NCI-H2227 (cell line): ENCODE results near the gene GLIPR2.
"Not testable (repeated sequence)": the region's sequence is repeated elsewhere in the genome, so short reads cannot be mapped to it uniquely, and the experiment has no call there.

Experiments used
- DNase-seq: peaks from one replicate; lab custom pipeline; 2025; ENCODE audit not compliant: unreplicated experiment; lab: John Stamatoyannopoulos, UW

Gene GLIPR2

GRCh38 chr9:36143245-36143641 lies 6.7 kb downstream of the GLIPR2 start:
- no peak for DNase-seq

GRCh38 chr9:36144309-36145232 lies 8.0 kb downstream of the GLIPR2 start:
- DNase-seq: no peak

GRCh38 chr9:36145970-36146369 lies 9.4 kb downstream of the GLIPR2 start:
- no peak for DNase-seq

GRCh38 chr9:36146651-36147050 lies 10.1 kb downstream of the GLIPR2 start:
- no peak for DNase-seq

DNA sequence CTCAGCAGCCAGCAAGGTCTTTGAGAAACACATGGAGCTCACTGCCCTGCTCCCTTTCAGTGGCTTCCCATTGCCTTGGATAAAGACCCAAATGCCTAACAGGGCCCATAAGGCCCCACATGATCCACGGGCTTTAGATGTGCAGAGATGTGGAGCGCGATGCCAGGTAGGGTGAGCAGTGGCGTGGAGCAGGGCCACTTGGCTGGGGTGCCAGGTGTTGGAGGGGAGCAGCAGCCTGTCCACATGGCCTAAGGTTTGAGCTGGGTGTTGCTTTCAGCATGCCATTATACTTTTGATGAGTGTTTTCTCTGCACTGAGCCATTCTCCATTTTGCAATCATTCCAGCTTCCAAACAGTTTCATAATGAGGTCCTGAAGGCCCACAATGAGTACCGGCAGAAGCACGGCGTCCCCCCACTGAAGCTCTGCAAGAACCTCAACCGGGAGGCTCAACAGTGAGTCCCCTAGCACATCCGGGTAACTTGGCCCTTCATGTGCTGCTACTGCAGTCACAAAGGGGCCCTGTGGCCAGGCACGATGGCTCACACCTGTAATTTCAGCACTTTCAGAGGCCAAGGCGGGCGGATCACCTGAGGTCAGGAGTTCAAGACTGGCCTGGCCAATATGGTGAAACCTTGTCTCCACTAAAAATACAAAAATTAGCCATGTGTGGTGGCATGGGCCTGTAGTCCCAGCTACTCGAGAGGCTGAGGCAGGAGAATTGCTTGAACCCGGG lies 11.1 kb downstream of the GLIPR2 start:
- no peak for DNase-seq

DNA sequence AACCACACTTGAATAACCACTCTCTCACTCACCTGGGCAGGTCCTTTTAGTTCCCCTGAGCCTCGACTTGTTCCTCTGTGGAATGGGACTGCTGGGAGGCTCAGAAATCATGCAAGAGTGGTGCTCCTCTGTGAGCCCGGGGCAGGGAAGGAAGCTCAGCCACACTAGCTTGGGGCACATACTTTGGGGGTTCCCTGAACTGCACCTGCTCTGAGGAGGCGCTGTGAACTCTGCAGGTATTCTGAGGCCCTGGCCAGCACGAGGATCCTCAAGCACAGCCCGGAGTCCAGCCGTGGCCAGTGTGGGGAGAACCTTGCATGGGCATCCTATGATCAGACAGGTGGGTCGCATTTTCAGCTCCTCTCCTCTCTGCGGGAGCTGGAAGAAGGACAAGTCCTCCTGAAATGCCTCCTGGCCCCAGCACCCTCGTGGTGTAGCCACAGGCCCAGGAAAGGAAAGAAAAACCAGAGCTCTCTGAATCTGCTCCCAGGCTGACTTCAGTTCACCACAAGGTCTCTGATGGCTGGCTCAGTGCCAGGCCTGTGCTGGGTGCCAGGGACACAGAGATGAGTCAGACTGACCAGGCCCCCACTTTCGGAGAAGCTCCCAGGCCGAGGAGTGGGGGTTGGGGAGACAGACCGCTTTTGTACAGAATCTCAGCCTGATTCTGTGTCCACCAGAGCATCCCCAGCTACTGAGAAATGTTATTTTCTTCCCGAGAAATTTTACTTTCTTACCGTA lies 11.9 kb downstream of the GLIPR2 start:
- peak; percentile 19 for DNase-seq

- no peak for DNase-seq
Observed at GRCh38 chr9:36149197-36149596, 12.7 kb downstream of the GLIPR2 start.

DNA sequence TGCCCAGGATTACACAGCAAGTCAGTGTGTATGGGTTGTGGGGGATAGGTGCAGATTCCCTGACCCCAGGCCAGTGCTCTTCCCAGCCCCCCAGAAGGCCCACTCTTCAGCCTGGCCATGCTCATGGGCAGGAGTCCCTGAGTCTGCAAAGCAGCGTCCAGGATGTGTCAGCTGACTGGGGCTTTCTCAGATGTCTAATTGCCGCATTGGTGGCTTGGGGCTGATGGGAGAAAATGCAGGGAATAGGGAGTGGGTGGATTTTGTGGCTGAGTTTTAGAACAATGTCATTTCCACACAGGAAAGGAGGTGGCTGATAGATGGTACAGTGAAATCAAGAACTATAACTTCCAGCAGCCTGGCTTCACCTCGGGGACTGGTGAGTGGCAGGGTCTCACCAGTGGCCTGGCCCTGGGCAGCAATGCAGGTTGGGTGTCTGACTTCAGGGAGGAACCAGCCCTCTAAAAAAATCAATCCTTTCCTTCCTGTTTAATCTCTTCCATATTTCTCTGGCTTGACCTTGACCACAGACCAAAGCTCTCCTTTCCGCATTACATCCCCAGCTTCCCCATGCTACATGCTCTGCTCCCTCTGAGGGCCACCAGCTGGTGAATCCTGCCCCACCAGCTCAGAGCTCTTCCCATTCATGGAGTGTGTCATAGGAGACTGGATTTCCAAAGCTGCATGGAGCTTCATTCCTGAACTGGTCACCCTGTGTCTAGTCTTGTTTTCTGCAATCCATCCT lies 14.2 kb downstream of the GLIPR2 start:
- DNase-seq: no peak

- no peak for DNase-seq
Observed at GRCh38 chr9:36151316-36152210, 15.0 kb downstream of the GLIPR2 start.

DNA sequence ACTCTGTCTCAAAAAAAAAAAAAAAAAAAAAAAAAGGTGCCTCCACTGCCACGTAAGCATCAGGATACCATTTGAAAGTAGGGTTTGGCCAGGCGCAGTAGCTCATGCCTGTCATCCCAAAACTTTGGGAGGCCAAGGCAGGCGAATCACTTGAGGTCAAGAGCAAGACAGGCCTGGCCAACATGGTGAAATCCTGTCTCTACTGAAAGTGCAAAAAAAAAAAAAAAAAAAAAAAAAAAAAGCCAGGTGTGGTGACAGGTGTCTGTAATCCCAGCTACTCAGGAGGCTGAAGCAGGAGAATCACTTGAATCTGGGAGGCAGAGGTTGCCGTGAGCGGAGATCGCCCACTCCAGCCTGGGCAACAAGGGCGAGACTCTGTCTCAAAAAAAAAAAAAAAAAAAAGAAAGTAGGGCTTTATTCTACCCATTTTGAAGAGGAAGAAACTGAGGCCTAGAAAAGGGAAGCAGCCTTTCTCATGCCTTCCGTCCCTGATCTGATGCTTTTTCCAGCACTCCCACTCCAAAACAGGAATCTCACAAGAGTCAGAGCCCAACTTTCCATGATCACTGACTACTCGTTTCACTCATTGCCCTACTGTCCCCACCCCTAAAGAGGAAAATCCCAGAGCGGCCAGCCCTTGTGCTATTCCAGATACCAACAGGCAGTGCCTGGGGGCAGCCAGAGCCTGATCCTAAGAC lies 16.4 kb downstream of the GLIPR2 start:
- DNase-seq: no peak

GRCh38 chr9:36153746-36154145 lies 17.2 kb downstream of the GLIPR2 start:
- DNase-seq: no peak

DNA sequence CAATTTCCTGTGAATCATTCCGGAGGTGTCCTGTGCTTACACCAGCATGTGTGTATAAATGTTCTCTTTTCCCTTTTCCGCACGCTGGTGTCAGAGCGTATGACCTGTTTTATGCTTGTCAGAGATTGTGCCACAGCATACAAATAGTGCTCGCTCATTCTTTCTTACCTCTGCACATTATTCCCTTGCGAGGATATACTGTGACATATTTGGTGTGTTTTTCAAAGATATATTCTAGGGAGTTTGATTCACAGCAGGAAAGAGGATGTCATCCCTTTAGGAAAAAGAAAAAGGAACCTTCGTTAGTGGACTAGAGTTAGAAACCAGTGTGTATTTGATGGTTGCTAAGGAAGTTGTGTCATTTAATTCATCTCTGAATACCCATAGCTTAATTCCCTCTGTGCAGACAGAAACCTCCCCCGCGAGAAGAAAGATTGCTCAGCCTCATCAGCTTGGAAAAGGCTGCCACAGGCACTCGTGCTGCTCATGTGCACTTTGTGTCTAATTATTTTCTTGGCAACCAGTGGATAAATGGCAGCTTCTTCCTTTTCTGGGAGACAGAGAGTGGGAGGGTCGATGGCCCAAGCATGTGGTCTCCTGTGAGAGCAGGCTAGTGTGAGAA lies 17.9 kb downstream of the GLIPR2 start:
- DNase-seq: peak; percentile 65

GRCh38 chr9:36156116-36156515 lies 19.6 kb downstream of the GLIPR2 start:
- DNase-seq: no peak

GRCh38 chr9:36158122-36158521 lies 21.6 kb downstream of the GLIPR2 start:
- no peak for DNase-seq

GRCh38 chr9:36158917-36159316 lies 22.4 kb downstream of the GLIPR2 start:
- DNase-seq: no peak

DNA sequence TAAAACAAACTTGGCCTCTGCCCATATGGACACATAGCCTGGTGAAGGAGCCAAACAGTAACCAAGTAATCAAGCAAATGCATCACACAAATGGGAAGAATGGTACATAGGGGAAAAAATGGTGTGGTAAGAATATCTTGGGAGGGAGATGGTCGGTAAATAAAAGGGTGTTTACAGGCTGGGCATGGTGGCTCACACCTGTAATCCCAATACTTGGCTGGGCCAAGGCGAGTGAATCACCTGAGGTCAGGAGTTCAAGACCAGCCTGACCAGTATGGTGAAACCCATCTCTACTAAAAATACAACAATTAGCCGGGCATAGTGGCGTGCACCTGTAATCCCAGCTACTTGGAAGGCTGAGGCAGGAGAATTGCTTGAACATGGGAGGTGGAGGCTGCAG lies 23.0 kb downstream of the GLIPR2 start:
- DNase-seq: not testable (repeated sequence)

DNA sequence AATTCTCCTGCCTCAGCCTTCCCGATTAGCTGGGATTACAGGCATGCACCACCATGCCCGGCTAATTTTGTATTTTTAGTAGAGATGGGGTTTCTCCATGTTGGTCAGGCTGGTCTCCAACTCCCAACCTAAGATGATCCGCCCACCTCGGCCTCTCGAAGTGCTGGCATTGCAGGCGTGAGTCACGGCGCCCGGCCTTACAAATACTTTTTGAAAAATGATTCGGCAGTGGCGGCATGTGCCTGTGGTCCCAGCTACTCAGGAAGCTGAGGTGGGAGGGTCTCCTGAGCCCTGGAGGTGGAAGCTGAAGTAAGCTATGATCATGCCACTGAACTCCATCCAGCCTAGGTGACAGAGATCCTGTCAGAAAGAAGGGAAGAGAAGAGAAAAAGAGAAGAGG lies 23.6 kb downstream of the GLIPR2 start:
- not testable (repeated sequence) for DNase-seq

- DNase-seq: no peak
Observed at GRCh38 chr9:36161187-36161586, 24.7 kb downstream of the GLIPR2 start.
